ENCODE results near the gene CARS1.

CARS1 gene

DNA sequence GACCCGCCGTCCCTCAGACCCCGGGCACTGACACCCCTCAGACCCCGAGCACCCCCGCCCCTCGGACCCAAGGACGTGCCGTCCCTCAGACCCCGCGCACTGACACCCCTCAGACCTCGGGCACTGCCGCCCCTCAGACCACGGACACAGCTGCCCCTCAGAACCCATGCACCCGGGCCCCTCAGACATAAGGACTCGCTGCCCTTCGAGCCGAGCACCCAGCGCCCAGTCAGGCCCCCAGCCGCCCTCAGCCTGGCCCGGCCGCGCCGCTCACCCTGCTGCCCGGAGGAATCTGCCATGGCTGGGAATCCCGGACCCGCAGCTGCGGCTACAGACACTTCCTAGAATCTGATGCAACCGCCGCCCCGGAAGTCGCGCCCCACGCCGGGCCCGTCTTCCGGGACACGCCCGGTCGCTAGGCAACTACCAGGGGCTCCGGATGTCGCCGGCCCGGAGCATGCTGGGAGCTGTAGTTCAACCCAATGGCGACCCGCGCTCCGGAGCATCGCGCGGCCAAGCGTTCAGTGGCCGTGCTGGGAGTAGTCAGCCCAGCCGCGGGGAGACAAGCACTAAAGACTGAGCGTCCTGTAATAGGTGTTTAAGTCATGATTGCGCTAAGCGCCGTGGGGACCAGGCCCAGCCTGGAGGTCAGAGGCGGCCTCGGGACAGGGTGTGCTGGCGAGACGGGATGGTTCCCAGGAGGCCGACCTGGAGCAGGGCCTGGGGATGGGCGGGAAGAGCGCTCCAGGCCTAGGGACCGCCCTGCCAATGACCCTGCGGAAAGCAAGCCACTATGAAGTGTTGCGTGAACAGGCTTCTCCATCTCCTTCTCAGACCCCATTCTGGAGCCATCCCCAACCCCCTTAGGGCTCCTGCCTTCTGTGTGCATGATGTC is at the start of gene CARS1:
TSS of gene CARS1 (minus strand) at position 355 of the 895 bp plus-strand sequence. CDS start at position 299, 56 bp downstream.
- peak; percentile 97 for DNase-seq (ENCODE audit: low spot score)

DNA sequence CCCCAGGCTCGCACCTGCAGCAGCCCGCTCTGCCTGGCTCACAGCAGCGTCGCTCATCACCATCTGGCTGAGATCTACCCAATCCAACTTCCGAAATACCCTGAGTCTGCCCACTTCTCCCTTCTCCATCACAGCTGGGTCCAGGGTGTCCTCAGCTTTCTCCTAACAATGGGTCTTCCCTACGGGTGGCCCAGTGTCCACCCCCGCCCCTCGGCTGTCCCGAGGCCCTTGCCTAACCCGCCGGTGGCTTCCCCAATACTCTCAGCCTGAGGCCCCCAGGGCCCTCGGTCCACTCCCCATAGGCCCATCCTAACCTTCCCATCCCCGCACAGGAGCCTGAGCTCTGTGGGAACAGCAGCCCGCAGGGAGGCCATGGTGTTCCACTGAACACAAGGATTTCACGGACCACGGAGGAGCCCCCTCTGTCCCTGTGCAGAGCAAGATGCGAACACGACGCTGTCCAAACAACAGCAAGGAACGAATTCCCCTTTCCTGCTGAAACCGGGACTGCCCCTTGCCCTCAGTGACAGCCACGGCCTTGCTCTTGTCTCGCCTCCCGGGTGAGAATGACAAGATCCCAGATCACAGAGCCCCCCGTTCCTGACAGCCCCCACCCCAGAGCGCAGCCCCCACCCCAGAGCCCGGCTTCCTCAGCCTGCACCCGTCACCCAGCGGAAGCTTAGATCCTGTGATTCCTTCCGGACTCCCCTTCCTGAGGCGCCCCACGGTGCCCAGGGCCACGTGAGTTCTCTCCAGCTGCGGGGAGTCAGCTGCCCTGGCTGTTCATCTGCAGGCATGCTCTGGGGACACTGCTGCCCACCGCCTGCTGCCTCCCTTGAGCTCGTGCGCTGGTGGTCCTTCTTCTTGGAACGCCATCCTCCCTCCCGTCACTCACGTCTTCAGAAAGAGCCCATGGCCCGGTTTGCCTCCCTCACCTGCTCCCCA is 48.8 kb upstream of the CARS1 start:
- DNase-seq (ENCODE audit: low spot score), result no peak

DNA sequence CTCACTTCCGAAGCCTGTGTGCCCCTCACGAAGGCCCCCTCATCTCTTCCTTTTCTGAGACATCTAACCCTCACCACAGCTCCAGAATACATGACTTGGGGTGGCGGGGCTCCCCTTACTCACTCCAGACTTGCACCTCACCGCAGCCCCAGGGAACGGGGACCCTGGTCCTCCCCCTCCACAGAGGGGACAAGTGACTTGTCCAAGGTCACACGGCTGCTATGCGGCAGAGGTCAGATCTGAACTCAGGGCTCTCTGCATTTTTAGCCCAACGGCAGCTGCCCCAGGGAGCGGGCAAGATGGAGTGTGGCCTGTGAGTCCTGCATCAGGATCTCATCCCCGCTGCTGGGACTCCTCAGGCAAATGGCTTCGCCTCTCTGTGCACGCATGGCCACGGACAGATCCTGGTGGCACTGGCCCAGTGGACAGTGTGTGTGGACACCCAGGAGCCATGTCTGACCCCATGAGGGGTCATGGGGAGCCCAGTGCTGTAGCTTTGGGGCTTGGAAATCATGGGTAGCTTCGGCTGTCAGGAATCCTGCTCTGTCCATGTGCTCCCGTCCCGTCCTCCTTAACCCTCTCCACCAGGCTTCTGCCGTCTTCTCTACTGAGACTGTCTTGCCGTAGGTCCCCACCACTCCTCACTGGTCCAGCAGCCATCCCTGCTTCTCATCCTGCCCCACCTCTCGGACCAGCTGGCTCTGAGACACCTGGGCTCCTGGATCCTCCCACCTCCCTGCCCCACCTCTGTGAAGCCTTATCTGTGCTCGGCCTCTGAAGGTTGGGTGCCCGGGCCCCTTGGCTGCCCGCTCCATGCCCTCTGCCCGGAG is 48.0 kb upstream of the CARS1 start:
- no peak for DNase-seq (ENCODE audit: low spot score)

DNA sequence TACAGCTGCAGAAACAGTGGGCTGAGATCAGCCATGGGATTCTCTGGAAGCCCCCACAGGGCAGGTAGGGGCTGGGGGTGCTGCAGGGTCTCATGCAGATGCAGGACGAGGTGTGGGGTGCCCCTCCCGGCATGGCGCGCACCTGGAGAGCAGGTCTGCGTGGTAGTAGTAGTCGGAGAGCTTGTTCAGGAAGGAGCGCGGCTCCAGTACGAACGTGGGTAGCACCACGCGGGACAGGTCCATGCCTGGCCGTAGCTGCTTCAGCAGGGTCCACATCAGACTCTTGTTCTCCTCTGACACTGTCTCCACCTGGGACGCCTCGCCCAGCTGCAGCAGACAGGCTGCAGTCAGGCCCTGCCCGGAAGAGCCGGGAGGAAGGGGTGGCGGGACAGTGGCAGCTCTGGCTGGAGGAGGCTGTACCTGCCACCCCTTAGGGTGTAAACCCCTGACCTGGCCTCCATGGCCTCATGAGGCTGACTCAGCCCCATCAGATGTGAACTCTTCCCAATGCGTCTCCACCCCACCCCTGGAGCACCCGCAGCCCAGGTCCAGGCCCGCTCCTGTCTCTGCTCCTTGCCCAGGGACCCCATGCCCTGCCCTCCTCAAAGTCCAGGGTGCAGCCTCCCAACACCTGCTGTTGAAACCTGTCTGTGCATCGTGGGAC is 47.0 kb upstream of the CARS1 start:
- DNase-seq (ENCODE audit: low spot score), result no peak

DNA sequence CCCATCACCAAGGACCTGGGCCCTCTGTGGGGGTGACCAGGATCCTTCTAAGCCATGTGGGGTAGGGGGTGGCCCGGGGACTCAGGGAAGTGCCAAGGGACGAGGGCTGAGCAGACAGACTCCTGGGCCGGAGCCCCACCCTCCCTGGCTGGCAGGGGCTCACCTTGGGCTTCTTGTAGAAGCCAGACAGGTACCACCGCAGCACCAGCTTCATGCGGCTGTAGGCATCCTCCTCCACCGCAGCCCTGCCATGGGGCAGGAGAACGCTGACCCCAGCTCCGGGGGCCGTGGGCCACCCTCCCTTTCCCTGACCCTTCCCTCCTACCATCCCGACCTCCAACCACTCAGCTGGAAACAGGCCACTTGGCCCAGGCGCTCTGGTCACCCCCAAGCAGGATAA is 45.9 kb upstream of the CARS1 start:
- no peak for DNase-seq (ENCODE audit: low spot score)

DNA sequence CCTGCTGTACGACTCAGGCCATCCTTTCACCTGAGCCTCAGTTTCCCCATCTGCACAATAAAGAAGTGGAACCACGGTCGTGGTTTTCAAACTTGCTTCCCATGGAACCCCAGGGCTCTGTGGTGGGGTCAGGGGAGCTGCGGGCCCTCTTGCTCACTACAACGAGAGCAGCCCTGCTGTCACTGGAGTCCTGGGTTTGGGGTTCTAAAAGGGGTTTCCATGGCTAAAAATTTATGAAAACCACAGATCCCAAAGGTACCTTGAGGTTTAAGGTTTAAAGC is 45.4 kb upstream of the CARS1 start:
- DNase-seq (ENCODE audit: low spot score), result no peak

DNA sequence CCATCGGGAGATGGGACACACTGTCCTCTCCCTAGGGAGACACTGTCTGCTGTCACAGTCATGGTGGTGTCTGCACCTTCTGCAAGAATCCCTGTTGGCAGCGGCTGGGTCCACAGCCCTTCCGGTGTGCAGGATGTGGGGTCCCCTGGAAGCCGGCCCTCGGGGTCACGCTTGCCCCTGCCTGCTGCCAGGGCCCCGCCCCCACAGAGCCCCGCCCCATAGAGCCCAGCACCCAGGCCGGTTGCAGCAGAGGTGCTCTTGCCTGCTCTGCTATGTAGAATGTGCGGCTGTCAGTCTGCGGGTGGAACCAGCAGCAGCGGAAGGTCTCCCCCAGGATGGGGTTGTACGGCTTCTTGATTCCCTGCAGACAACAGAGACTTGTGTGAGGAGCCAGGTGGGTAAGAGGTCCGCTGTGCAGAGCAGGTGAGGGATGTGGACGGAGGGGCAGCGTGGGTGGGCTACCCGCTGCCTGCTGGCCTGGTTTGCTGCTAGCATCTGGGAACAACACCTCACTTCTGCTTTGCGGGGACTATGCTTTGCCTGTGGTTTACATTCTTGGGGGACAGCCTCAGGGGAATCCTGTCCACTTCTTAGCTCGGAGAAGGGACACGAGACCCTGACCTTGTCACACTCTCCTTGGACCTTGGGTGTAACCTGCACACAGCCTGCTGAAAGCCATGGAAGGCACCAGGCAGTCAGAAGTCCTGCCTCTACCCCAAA is 44.9 kb upstream of the CARS1 start:
- DNase-seq (ENCODE audit: low spot score), result no peak

DNA sequence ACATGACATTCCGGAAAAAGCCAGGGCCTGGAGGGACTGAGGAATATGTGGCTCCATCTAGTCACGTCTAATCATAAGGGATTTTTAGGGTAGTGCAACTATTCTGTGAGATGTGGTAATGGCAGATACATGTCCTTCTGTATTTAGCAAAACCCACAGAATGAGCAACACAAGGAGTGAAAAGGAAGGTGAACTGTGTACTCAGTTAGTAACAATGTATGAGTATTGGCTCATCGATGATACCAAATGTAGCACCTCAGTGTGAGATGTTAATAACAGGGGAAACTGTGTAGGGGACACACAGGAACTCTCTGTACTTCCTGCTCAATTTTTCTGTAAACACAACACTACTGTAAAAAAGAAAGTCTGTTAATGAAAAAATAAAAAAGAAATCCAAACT is 42.0 kb upstream of the CARS1 start:
- no peak for DNase-seq (ENCODE audit: low spot score)

DNA sequence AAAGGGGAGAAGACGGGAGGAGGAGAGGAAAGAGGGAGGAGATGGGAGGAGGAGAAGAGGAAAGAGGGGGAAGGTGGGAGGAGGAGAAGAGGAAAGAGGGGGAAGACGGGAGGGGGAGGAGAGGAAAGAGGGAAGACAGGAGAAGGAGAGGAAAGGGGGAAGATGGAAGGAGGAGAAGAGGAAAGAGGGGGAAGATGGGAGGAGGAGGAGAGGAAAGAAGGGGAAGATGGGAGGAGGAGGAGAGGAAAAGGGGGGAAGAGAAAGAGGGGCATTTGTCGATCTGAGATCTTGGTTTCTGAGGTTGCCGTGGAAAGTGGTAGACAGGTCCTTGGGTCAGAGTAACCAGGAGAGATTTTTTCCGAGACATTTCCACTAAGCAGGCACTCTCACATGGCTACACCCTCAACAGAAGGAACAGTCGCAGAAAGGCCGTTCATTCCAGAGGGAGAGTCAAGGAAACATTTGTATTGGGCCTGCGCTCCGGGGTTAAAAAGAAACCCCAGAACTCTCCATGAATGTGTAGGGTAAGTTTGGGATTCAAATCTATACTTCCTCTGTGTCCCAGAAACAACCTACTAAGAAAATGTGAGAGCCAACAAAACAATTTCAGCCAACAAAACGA is 39.8 kb upstream of the CARS1 start:
- no peak for DNase-seq (ENCODE audit: low spot score)

DNA sequence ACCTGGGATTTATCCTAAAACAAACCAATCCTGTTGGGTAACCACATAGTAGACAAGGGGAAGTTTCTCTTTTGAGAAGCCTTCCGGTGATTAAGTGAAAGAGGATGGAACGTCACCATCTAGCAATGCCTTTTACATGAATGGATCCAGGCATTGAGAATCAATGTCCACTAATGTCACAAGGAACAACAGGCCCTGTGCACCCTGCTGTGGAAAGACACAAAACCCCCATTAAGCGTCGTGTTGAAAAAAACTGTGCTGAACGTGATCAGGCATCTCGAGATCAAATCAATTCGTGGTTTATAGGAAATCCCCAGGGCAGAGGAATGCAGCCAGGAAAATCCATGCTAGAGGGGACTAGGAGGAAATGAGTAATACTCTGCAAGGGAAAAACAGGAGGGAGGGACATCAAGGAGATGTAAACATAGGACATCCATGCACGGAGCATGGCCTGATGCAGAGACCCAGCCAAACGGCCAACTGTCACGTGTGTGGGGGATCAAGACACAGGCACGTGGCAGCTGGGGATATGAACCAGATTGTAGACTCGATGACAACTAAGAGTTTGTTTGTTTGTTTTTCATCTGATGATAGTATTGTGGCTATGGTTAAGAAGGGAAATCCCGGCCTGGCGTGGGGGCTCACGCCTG is 38.6 kb upstream of the CARS1 start:
- DNase-seq (ENCODE audit: low spot score), result peak; percentile 92

DNA sequence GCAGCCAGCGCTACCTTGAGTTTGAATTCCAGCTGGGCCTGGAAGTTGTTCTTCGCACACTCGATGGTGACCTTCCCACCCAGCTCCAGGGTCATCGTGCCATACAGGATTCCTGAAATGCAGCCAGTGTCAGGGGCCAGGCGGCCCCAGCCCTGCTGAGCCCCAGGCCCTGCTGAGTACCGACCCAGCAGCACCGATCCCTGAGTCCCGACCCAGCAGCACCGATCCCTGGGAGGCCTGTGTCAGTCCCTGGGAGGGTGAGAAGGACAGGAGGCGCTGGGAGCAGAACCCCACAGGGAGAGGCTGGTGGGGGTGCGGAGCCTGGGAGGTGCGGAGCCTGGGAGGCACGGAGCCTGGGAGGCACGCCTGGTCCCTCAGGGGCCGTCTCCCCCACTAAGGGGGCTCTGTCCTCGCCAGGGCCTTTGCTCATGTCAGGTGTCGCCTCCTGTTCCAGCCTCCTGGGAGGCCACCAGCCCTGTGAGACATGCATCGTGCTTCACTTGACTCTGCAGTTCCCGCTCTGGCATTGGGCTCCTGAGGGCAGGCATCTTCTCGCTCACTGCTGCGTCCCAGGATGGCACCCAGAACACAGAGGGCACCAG is 37.1 kb upstream of the CARS1 start:
- DNase-seq (ENCODE audit: low spot score), result no peak

DNA sequence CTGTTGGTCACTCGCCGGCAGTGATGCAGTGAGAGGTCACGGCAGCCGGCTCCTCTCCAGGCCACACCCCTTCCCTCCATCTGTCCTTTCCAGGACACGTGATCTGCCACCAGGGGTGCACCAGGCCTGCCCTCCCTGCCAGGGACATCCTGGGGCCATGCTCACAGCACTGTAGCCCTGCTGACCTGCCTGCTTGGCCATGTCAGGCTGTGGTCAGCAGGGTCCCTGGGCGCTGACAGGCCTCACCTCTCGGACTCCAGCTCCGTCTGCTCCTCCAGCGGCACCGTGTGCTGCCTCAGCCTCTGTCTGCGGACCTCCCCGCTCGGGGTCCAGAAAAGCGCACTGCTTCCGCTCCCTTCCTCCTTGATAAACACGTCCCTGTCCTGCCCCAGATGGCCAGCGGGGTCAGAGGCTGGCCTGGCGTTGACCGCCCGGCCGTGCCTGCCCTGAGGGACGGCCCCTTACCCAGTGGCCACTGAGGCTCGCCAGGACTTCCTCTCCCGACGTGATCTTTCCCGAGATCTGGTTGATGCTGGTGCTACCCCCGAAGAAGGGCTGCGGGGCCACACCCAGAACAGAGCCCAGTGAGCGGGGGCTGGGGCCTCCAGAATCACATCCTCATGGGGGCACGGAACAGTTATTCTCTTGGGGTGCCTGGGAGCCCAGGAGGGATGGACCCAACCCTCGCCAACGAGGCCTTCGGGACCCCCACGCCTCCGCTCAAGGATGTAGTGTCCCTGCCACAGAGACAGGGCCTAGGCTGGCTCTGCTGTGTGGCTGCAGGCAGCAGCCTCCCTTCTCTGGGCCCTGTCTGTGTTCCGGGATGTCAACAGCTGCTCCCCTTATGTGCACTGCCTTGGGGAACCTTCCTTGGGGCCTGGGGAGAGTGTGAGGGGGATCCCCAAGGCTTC is 36.3 kb upstream of the CARS1 start:
- DNase-seq (ENCODE audit: low spot score), result no peak

DNA sequence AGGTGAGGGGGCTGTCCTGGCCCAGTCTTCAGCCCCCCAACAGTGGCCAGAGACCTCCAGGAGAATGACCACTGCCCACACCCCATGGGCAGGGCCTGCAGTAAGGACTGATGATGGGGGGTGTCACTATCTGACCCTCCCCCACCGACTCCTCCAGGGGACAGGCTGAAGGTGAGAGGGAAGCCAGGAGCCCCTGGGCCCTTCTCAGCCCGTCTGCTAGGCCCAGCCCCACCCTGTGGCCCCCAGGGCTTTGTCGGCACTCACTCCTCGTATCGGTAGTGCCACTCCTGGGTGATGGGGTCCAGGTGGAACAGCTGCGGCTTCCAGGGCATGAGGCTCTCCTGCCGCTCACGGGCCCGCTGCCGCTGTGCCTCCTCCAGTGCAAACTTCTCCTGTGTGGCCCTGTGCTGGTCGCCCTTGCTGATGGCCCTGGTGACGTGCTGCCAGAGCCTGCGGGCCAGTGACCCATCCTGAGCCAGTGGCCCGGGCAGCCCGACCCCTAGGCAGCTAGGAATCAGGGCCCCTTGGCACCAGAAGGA is 35.4 kb upstream of the CARS1 start:
- no peak for DNase-seq (ENCODE audit: low spot score)

DNA sequence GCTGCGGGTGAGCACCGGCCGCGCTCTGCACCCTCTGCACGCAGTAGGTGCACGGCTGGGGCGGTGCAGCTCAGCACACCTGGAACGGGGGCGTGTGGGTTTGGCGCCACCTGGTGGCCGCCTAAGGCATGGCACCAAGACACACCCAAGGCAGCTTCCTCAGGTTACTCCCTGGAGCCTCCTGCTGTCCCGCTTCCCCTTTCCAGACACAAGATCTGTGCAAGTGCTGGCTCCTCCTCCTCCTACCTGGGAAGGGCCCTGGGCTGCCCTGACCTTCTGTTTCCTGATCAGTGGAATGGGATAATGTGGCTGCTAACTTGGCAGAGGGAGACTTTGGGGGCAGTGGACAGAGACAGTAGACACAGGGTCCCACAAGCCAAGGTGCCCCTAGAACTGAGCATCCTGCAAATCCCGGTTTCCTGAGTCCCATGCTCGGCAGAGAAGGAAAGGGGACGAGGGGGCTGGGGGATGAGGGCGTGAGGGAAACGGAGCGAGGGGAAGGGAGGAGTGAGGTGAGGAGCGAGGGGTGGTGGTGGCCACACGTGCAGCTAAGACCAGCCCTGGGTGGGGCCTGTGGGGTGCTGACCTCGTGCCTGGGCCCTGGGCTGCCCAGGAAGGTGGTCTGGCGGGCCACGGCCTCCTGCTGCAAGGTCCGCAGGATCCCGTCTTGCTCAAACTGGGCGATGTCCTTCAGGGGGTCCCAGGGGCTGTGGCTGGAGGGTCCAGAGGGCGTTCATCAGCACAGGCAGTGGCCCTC is 34.8 kb upstream of the CARS1 start:
- peak; percentile 82 for DNase-seq (ENCODE audit: low spot score)

DNA sequence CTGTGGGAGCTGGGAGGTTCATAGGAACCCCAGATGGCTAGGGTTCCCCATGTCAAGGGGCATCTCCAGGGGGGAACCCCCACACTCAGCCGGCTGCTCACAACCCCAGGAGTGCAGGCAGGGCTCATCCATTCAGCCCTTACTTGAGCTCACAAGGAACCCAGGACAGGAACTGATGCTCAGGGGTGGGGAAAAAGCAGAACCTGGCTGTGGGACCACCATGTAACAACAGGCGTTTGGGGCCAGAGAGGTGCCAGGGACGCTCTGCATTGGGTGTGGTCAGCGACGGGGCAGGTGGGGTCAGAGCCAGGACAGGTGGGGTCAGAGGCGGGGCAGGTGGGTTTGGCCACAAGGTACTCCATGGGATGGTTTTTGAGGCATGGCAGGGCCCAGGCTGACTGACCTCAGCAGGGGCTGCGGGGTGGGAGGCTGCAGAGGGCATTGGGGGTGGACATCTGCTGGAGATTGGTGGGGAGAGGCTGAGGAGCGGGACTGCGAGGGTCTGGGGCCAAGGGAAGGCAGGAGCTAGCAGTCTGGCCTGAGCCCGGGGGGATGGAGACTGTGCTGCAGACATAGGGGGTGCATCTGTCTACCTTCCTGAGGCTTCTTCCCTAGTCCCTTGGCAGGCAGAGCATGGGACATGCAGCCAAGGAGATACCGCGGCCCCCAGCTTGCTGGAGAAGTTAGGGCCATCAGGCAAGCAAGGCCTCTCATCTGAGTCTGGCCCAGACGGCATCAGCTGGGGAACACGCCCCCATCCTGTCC is 34.0 kb upstream of the CARS1 start:
- DNase-seq (ENCODE audit: low spot score), result no peak

DNA sequence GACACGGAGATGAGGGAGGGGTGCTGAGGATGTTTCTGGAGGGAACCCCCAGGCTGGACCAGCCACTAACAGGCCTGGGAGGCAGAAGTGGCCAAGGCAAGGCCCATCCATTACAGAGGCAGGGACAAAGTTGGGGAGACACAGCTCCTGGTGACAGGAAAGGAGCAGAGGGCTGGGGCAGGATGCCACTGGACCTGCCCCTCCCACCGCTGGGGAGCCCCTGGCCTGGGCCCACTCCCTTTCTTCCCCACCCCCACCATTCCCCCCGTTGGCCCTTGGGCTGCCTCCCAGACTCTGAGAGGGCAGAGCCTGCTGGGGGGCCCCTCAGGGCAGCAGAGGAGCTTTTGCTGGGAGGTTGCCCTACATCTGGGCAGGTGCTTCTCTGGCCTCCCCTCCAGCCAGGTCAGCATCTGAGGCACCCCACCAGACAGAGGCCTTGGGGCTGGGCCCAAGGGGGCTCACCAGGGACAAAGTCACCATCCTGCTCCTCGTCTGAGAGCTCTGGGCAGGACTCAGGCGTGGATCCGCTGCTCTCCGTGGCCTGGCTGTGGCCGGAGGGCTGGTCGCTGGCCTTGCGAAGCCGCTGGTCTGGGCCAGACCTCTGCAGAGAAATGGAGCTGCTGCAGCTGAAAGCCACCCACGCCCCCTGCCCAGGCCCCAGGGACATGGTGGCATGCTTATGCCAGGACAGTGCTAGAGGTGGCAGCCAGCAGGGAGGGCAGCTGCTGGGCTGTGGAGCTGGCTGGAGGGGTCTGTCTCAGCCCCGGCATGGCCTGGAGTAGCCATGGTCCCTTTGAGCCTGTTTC is 33.1 kb upstream of the CARS1 start:
- DNase-seq (ENCODE audit: low spot score), result no peak
